GM23338 (cell line): ENCODE data around the gene SLC1A6.

Experiments
- CREB1 ChIP-seq: fragments of 250-450 bp; sonication (Bioruptor Pico); IDR thresholded peaks from 2 replicates; pipeline ENCODE4 v1.5.0; 2020; ENCODE audit warnings: low read depth, mild to moderate bottlenecking, moderate library complexity
- CTCF ChIP-seq, 2 experiments: fragments of 200-600 bp in 1 of 2; sonication (generic) in 1 of 2; conservative IDR thresholded peaks; 2 replicates each; pipeline versions ENCODE4 v1.5.1 to v1.6.1; 2016 to 2017; ENCODE audit warnings: antibody characterized with exemption in 2 of 2, low read depth in 2 of 2, mild to moderate bottlenecking in 2 of 2, moderate library complexity in 1 of 2
- ETS1 ChIP-seq: IDR thresholded peaks from 2 replicates; pipeline ENCODE4 v1.6.1; 2016; ENCODE audit warnings: antibody characterized with exemption
- EZH2 ChIP-seq: fragments of 200-600 bp; sonication (generic); IDR thresholded peaks from one replicate; pipeline ENCODE4 v1.8.0; 2017; ENCODE audit warnings: antibody characterized with exemption, mild to moderate bottlenecking, low read depth; ENCODE audit not compliant: unreplicated experiment
- EZH2phosphoT487 ChIP-seq: fragments of 200-600 bp; sonication (generic); IDR thresholded peaks from one replicate; pipeline ENCODE4 v1.8.1; 2018; ENCODE audit warnings: antibody characterized with exemption; ENCODE audit not compliant: unreplicated experiment
- NANOG ChIP-seq: IDR thresholded peaks from 2 replicates; pipeline ENCODE4 v1.6.1; 2016; ENCODE audit warnings: antibody characterized with exemption, borderline replicate concordance
- POLR2AphosphoS5 ChIP-seq: IDR thresholded peaks from 2 replicates; pipeline ENCODE4 v1.6.1; 2016; ENCODE audit warnings: antibody characterized with exemption, low read depth
- STAT1 ChIP-seq: IDR thresholded peaks from one replicate; pipeline ENCODE4 v1.6.1; 2016; ENCODE audit warnings: antibody characterized with exemption; ENCODE audit not compliant: unreplicated experiment
- ZNF331 ChIP-seq: fragments of 250-450 bp; sonication (Bioruptor Pico); IDR thresholded peaks from 2 replicates; pipeline ENCODE4 v1.5.0; 2020; ENCODE audit warnings: low read depth, mild to moderate bottlenecking, moderate library complexity
- TF ChIP-seq, protein P1 (sequence below): IDR thresholded peaks from one replicate; pipeline ENCODE4 v1.6.1; 2018; ENCODE audit warnings: antibody characterized with exemption; ENCODE audit not compliant: unreplicated experiment
- TF ChIP-seq, protein P2 (sequence below): fragments of 250-450 bp; sonication (Bioruptor Pico); IDR thresholded peaks from 2 replicates; pipeline ENCODE4 v1.5.0; 2020; ENCODE audit warnings: mild to moderate bottlenecking, moderate library complexity

DNA sequence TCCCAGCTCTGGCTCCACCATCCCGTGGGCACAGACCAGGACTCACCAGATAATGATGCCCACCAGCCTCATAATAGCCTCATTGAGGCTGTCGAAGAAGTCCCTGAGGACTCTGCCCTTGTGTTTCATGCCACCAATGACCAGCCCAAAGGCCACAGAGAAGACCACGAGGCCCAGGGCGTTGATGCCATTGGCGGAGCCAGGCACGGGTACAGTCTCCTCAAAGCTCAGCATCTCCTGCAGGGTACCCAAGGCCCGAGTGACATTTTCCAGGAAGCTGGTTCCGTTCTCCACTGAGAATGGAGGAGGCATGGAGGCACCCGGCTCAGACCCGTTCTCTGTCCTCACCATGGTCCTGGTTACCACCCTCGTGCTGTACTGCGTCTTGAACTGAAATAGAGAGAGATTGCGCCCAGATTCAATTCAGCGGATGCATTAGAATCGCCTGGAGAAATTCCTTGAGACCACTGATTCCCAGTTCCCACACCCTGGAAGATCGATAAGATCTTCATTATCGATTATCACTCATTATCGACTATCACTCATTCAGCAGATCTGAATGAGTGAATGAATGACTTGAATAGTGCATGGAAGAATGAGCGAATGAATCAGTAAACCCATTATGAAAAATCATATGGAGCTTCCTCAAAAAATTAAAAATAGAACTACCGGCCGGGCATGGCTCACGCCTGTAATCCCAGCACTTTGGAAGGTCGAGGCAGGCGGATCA is 17.5 kb downstream of the SLC1A6 start:
- TF ChIP-seq POLR2AphosphoS5 = no peak
- no peak for TF ChIP-seq ETS1
- TF ChIP-seq CTCF (conservative IDR thresholded peaks at IDR 0.05; ENCODE audit: low read depth in 2 of 2) = no peak
- TF ChIP-seq EZH2phosphoT487 = no peak
- TF ChIP-seq ZNF331 = no peak
- no peak for TF ChIP-seq STAT1
- TF ChIP-seq, protein P1, sequence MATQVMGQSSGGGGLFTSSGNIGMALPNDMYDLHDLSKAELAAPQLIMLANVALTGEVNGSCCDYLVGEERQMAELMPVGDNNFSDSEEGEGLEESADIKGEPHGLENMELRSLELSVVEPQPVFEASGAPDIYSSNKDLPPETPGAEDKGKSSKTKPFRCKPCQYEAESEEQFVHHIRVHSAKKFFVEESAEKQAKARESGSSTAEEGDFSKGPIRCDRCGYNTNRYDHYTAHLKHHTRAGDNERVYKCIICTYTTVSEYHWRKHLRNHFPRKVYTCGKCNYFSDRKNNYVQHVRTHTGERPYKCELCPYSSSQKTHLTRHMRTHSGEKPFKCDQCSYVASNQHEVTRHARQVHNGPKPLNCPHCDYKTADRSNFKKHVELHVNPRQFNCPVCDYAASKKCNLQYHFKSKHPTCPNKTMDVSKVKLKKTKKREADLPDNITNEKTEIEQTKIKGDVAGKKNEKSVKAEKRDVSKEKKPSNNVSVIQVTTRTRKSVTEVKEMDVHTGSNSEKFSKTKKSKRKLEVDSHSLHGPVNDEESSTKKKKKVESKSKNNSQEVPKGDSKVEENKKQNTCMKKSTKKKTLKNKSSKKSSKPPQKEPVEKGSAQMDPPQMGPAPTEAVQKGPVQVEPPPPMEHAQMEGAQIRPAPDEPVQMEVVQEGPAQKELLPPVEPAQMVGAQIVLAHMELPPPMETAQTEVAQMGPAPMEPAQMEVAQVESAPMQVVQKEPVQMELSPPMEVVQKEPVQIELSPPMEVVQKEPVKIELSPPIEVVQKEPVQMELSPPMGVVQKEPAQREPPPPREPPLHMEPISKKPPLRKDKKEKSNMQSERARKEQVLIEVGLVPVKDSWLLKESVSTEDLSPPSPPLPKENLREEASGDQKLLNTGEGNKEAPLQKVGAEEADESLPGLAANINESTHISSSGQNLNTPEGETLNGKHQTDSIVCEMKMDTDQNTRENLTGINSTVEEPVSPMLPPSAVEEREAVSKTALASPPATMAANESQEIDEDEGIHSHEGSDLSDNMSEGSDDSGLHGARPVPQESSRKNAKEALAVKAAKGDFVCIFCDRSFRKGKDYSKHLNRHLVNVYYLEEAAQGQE = no peak
- no peak for TF ChIP-seq CREB1
- TF ChIP-seq EZH2 = no peak
- no peak for TF ChIP-seq NANOG
- TF ChIP-seq, protein P2, sequence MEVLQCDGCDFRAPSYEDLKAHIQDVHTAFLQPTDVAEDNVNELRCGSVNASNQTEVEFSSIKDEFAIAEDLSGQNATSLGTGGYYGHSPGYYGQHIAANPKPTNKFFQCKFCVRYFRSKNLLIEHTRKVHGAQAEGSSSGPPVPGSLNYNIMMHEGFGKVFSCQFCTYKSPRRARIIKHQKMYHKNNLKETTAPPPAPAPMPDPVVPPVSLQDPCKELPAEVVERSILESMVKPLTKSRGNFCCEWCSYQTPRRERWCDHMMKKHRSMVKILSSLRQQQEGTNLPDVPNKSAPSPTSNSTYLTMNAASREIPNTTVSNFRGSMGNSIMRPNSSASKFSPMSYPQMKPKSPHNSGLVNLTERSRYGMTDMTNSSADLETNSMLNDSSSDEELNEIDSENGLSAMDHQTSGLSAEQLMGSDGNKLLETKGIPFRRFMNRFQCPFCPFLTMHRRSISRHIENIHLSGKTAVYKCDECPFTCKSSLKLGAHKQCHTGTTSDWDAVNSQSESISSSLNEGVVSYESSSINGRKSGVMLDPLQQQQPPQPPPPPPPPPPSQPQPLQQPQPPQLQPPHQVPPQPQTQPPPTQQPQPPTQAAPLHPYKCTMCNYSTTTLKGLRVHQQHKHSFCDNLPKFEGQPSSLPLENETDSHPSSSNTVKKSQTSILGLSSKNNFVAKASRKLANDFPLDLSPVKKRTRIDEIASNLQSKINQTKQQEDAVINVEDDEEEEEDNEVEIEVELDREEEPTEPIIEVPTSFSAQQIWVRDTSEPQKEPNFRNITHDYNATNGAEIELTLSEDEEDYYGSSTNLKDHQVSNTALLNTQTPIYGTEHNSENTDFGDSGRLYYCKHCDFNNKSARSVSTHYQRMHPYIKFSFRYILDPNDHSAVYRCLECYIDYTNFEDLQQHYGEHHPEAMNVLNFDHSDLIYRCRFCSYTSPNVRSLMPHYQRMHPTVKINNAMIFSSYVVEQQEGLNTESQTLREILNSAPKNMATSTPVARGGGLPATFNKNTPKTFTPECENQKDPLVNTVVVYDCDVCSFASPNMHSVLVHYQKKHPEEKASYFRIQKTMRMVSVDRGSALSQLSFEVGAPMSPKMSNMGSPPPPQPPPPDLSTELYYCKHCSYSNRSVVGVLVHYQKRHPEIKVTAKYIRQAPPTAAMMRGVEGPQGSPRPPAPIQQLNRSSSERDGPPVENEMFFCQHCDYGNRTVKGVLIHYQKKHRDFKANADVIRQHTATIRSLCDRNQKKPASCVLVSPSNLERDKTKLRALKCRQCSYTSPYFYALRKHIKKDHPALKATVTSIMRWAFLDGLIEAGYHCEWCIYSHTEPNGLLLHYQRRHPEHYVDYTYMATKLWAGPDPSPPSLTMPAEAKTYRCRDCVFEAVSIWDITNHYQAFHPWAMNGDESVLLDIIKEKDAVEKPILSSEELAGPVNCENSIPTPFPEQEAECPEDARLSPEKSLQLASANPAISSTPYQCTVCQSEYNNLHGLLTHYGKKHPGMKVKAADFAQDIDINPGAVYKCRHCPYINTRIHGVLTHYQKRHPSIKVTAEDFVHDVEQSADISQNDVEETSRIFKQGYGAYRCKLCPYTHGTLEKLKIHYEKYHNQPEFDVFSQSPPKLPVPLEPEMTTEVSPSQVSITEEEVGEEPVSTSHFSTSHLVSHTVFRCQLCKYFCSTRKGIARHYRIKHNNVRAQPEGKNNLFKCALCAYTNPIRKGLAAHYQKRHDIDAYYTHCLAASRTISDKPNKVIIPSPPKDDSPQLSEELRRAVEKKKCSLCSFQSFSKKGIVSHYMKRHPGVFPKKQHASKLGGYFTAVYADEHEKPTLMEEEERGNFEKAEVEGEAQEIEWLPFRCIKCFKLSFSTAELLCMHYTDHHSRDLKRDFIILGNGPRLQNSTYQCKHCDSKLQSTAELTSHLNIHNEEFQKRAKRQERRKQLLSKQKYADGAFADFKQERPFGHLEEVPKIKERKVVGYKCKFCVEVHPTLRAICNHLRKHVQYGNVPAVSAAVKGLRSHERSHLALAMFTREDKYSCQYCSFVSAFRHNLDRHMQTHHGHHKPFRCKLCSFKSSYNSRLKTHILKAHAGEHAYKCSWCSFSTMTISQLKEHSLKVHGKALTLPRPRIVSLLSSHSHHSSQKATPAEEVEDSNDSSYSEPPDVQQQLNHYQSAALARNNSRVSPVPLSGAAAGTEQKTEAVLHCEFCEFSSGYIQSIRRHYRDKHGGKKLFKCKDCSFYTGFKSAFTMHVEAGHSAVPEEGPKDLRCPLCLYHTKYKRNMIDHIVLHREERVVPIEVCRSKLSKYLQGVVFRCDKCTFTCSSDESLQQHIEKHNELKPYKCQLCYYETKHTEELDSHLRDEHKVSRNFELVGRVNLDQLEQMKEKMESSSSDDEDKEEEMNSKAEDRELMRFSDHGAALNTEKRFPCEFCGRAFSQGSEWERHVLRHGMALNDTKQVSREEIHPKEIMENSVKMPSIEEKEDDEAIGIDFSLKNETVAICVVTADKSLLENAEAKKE (CRISPR knock-in tag) = no peak
